Stomach smooth muscle (tissue), 2 donors: Measurements from ENCODE around the gene NR6A1.

ENCODE experiments used
- H3K27ac ChIP-seq: one replicate; pipeline ENCODE4 v1.7.0; 2013; ENCODE audit warnings: mild to moderate bottlenecking, low read length, inconsistent platforms
- H3K27me3 ChIP-seq, 2 donors: one replicate each; pipeline ENCODE4 v1.7.0; 2013; ENCODE audit warnings: low read length in 2 of 2; ENCODE audit not compliant: insufficient read depth in 2 of 2, control insufficient read depth in 1 of 2
- H3K36me3 ChIP-seq, 2 donors: one replicate each; pipeline ENCODE4 v1.7.0; 2013; ENCODE audit warnings: low read length in 2 of 2; ENCODE audit not compliant: control insufficient read depth in 2 of 2, insufficient read depth in 2 of 2
- H3K4me1 ChIP-seq: one replicate; pipeline ENCODE4 v1.7.0; 2013; ENCODE audit warnings: low read length; ENCODE audit not compliant: control insufficient read depth, insufficient read depth
- H3K4me3 ChIP-seq, 2 donors: one replicate each; pipeline ENCODE4 v1.7.0; 2013; ENCODE audit warnings: low read length in 2 of 2
- H3K9ac ChIP-seq, 2 donors: one replicate each; pipeline ENCODE4 v1.7.0; 2013; ENCODE audit warnings: low read length in 2 of 2, mild to moderate bottlenecking in 1 of 2
- H3K9me3 ChIP-seq, 2 donors: one replicate each; pipeline ENCODE4 v1.7.0; 2013; ENCODE audit warnings: low read length in 2 of 2; ENCODE audit not compliant: control insufficient read depth in 2 of 2
- donor health status: healthy.
- donor health status: Pancreatic carcinoma.

Gene NR6A1

DNA sequence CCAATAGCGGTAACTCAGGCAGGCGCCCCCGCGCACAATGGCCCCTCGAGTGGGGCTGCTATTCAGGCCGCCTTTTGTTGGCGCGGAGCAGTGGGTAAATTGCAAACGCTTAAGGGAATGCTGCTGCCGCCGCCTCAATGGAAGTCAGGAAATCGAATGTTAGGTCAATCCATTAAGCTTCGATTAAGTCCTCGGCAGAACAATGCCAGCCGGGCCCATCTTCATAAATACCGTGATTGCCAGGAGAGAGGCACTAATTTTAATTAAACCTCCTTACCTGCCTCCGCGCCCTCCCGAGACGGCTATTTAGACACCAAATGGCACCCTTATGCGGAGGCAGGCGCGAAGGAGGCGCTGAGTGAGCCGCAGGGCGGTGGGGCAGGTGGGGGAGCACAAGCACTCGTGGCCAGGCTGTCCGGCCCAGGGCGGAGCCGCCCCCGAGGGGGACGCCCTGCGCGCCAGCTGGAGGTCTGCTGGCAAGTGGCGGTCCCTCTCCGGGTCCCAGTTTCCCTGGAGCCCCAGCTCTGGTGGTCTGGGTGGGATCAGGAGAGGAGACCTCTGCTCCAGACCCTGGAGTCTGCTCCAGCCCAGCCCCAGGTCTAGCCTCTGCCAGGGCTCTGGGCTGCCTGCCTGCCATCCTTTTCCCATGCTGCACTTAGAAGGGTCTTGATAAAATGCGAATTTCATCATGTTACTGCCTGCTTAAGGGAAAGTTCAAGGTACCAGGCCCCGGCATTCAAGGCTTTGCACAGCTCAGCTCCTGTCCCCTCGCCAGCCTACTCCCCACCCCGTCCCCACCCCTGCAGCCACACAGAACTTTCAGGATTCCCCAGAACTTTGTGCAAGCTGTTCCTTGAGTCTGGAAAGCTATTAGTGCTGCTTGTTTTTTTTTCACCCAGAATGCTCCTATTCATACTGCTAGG, 283.6 kb downstream of the NR6A1 start:
- H3K4me3 ChIP-seq: no peak overlapping the region
- peaks cover 0 to 4% of the 10 kb centered on the region in 2 donors for H3K9me3 ChIP-seq
- H3K27ac ChIP-seq: no peak overlapping the region
- H3K9ac ChIP-seq: no peak overlapping the region
- peaks cover 32 to 42% of the 10 kb centered on the region in 2 donors for H3K27me3 ChIP-seq
- H3K4me1 ChIP-seq: no peaks in the 10 kb centered on the region
- no peaks in the 10 kb centered on the region for H3K36me3 ChIP-seq

- Histone ChIP-seq H3K9ac (no peak overlapping the region), H3K36me3 (no peaks in the 10 kb centered on the region), H3K27ac (no peak overlapping the region), H3K27me3 (peaks cover 32 to 42% of the 10 kb centered on the region in 2 donors), H3K9me3 (peaks cover 0 to 4% of the 10 kb centered on the region in 2 donors), H3K4me3 (no peak overlapping the region), H3K4me1 (no peaks in the 10 kb centered on the region)
Observed at GRCh38 chr9:124486778-124487259, 284.3 kb downstream of the NR6A1 start.

- H3K9ac ChIP-seq: no peak overlapping the region
- no peak overlapping the region for H3K27ac ChIP-seq
- peaks cover 0 to 4% of the 10 kb centered on the region in 2 donors for H3K9me3 ChIP-seq
- no peak overlapping the region for H3K4me3 ChIP-seq
- peaks cover 30 to 42% of the 10 kb centered on the region in 2 donors for H3K27me3 ChIP-seq
- no peaks in the 10 kb centered on the region for H3K36me3 ChIP-seq
- H3K4me1 ChIP-seq: no peaks in the 10 kb centered on the region
Observed at GRCh38 chr9:124485936-124486335, 285.2 kb downstream of the NR6A1 start.

GRCh38 chr9:124485201-124485600, 285.9 kb downstream of the NR6A1 start:
- Histone ChIP-seq H3K9ac (no peak overlapping the region), H3K27ac (no peak overlapping the region), H3K36me3 (no peaks in the 10 kb centered on the region), H3K4me3 (no peak overlapping the region), H3K27me3 (peaks cover 33 to 46% of the 10 kb centered on the region in 2 donors), H3K9me3 (peaks cover 0 to 4% of the 10 kb centered on the region in 2 donors), H3K4me1 (no peaks in the 10 kb centered on the region)

- Histone ChIP-seq H3K27me3 (peaks cover 47 to 51% of the 10 kb centered on the region in 2 donors), H3K4me3 (no peak overlapping the region)
Observed at GRCh38 chr9:124483481-124483880, 287.6 kb downstream of the NR6A1 start.

GRCh38 chr9:124482431-124483031, 288.6 kb downstream of the NR6A1 start:
- no peaks in the 10 kb centered on the region for H3K36me3 ChIP-seq
- no peaks in the 10 kb centered on the region for H3K4me1 ChIP-seq
- H3K27me3 ChIP-seq: peaks cover 50 to 53% of the 10 kb centered on the region in 2 donors
- peaks cover 0 to 4% of the 10 kb centered on the region in 2 donors for H3K9me3 ChIP-seq
- no peak overlapping the region for H3K9ac ChIP-seq
- no peak overlapping the region for H3K27ac ChIP-seq
- H3K4me3 ChIP-seq: no peak overlapping the region

More at GRCh38 chr9:124483481-124483880, 287.6 kb downstream of the NR6A1 start:
- Histone ChIP-seq H3K36me3 (no peaks in the 10 kb centered on the region), H3K9ac (no peak overlapping the region), H3K27ac (no peak overlapping the region), H3K4me1 (no peaks in the 10 kb centered on the region), H3K9me3 (peaks cover 0 to 4% of the 10 kb centered on the region in 2 donors)

GRCh38 chr9:124481115-124481514, 290.0 kb downstream of the NR6A1 start:
- Histone ChIP-seq H3K9me3 (peaks cover 0 to 4% of the 10 kb centered on the region in 2 donors), H3K27ac (no peak overlapping the region), H3K4me3 (no peak overlapping the region), H3K4me1 (no peaks in the 10 kb centered on the region), H3K27me3 (peaks cover 52 to 53% of the 10 kb centered on the region in 2 donors), H3K36me3 (no peaks in the 10 kb centered on the region), H3K9ac (no peak overlapping the region)

DNA sequence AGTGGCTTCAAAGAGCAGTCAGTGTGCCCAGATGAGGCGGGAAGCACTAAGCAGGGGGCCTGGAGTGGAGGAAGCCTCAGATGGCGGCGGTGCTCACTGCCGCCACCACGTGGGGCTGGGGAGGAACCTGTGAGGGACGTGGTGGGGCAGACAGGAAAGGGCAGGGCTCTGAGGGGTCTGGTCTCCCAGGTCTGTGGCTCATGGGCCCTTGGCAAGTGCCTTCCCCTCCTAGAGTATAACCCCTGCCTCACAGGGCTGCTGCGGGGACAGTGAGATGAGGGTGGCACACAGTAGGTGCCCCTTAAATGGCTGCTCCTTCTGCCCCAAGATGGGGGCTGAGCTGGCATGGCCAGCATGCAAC, 290.5 kb downstream of the NR6A1 start:
- Histone ChIP-seq H3K27ac (no peak overlapping the region), H3K27me3 (peaks cover 55 to 56% of the 10 kb centered on the region in 2 donors), H3K36me3 (no peaks in the 10 kb centered on the region), H3K9me3 (peaks cover 0 to 4% of the 10 kb centered on the region in 2 donors), H3K4me3 (no peak overlapping the region), H3K4me1 (no peaks in the 10 kb centered on the region), H3K9ac (no peak overlapping the region)

GRCh38 chr9:124479947-124480620, 291.0 kb downstream of the NR6A1 start:
- no peaks in the 10 kb centered on the region for H3K4me1 ChIP-seq
- H3K9me3 ChIP-seq: peaks cover 0 to 4% of the 10 kb centered on the region in 2 donors
- no peaks in the 10 kb centered on the region for H3K36me3 ChIP-seq
- H3K27ac ChIP-seq: no peak overlapping the region
- no peak overlapping the region for H3K4me3 ChIP-seq
- H3K9ac ChIP-seq: no peak overlapping the region
- H3K27me3 ChIP-seq: peaks cover 57 to 60% of the 10 kb centered on the region in 2 donors

- H3K27me3 ChIP-seq: peaks cover 59 to 62% of the 10 kb centered on the region in 2 donors
Observed at GRCh38 chr9:124479371-124479770, 291.7 kb downstream of the NR6A1 start.

More at GRCh38 chr9:124479371-124479770, 291.7 kb downstream of the NR6A1 start:
- Histone ChIP-seq H3K4me1 (no peaks in the 10 kb centered on the region), H3K4me3 (no peak overlapping the region), H3K9me3 (peaks cover 0 to 4% of the 10 kb centered on the region in 2 donors), H3K36me3 (no peaks in the 10 kb centered on the region), H3K27ac (no peak overlapping the region), H3K9ac (no peak overlapping the region)
